ELF-1 (cell line): ENCODE measurements around the gene GSG1.

Experiments used
- DNase-seq: peaks from one replicate; pipeline ENCODE4 v3.0.0-alpha.2; 2016; ENCODE audit warnings: low read depth, low spot score

GSG1 gene

GRCh38 chr12:13120413-13120812 is 16.9 kb upstream of the GSG1 start:
- no peak for DNase-seq

GRCh38 chr12:13119826-13120225 is 16.4 kb upstream of the GSG1 start:
- DNase-seq, result no peak

GRCh38 chr12:13117029-13117428 is 13.6 kb upstream of the GSG1 start:
- DNase-seq, result no peak

- no peak for DNase-seq
These were observed 12.8 kb upstream of the GSG1 start for GRCh38 chr12:13116259-13116658.

- peak; percentile 55 for DNase-seq
These were observed 11.0 kb upstream of the GSG1 start for GRCh38 chr12:13114251-13115052.

- no peak for DNase-seq
These were observed 9.5 kb upstream of the GSG1 start for GRCh38 chr12:13112968-13113367.

- DNase-seq, result no peak
These were observed 3.2 kb upstream of the GSG1 start for GRCh38 chr12:13106666-13107065.

- DNase-seq, result no peak
These were observed 2.3 kb upstream of the GSG1 start for GRCh38 chr12:13105781-13106180.

- no peak for DNase-seq
These were observed 942 bp upstream of the GSG1 start for GRCh38 chr12:13104409-13104808.

GRCh38 chr12:13102461-13103195 is 839 bp downstream of the GSG1 start:
- DNase-seq, result no peak

- no peak for DNase-seq
These were observed 1.6 kb downstream of the GSG1 start for GRCh38 chr12:13101821-13102375.

- peak; percentile 92 for DNase-seq
These were observed 2.3 kb downstream of the GSG1 start for GRCh38 chr12:13100882-13101769.

- DNase-seq, result no peak
These were observed 2.9 kb downstream of the GSG1 start for GRCh38 chr12:13100605-13100881.

GRCh38 chr12:13099844-13100604 is 3.4 kb downstream of the GSG1 start:
- DNase-seq, result no peak

- DNase-seq, result no peak
These were observed 4.2 kb downstream of the GSG1 start for GRCh38 chr12:13099066-13099843.

GRCh38 chr12:13097491-13098011 is 5.9 kb downstream of the GSG1 start:
- no peak for DNase-seq

- DNase-seq, result no peak
These were observed 8.0 kb downstream of the GSG1 start for GRCh38 chr12:13095266-13095995.

- no peak for DNase-seq
These were observed 9.1 kb downstream of the GSG1 start for GRCh38 chr12:13094367-13094766.

- no peak for DNase-seq
These were observed 9.6 kb downstream of the GSG1 start for GRCh38 chr12:13093848-13094220.
